ENCODE data around the gene GRIA2. TPM values are rescaled to one million over a fixed set of nuclear protein-coding genes. Genes with fewer than 3 reads are reported as not detected.

Gene GRIA2
- total RNA-seq, 1 experiment from 2014 or later = 0.32 TPM

GRCh38 chr4:157291071-157291470 is 70.5 kb downstream of the GRIA2 start:
- no peaks in the 10 kb centered on the region for H3K9me3 ChIP-seq (ENCODE audit: low read depth, low read length, poor library complexity, severe bottlenecking)
- intact Hi-C loops (cut with micrococcal nuclease; ENCODE audit: unreplicated experiment) = no loop called here
- CTCF ChIA-PET = interaction anchor here (1.1 kb wide), 1 partner anchor 688 kb away, joined by 3 read pairs; no protein-coding TSS in a partner anchor
- POLR2A ChIA-PET (ENCODE audit: low non-redundant PET) = no interaction called here
- H3K27ac ChIP-seq (ENCODE audit: low read depth, low read length, poor library complexity, severe bottlenecking) = no peak overlapping the region
- TF ChIP-seq CTCF (conservative IDR thresholded peaks at IDR 0.05; ENCODE audit: low read depth, low read length) (no peak), EZH2 (IDR thresholded peaks at IDR 0.05; ENCODE audit: borderline replicate concordance, low read depth, low read length, poor library complexity, severe bottlenecking) (no peak)
- no peak overlapping the region for H3K4me3 ChIP-seq (ENCODE audit: low read depth, low read length, poor library complexity, severe bottlenecking)
- no peaks in the 10 kb centered on the region for H3K36me3 ChIP-seq (ENCODE audit: insufficient read depth, low read length, poor library complexity, severe bottlenecking)
- H3K4me1 ChIP-seq (ENCODE audit: insufficient read depth, low read length, poor library complexity, severe bottlenecking) = peaks cover 3% of the 10 kb centered on the region
- peak; percentile 5 for DNase-seq (ENCODE audit: low spot score)
- H3K27me3 ChIP-seq (replicated peaks; ENCODE audit: insufficient read depth, low read depth, low read length, poor library complexity) = no peaks in the 10 kb centered on the region
- BruUV-seq (replicated peaks) = no TSS peak

GRCh38 chr4:157293673-157294072 is 73.1 kb downstream of the GRIA2 start:
- Histone ChIP-seq H3K9me3 (ENCODE audit: low read depth, low read length, poor library complexity, severe bottlenecking) (no peaks in the 10 kb centered on the region), H3K4me3 (ENCODE audit: low read depth, low read length, poor library complexity, severe bottlenecking) (no peak overlapping the region), H3K4me1 (ENCODE audit: insufficient read depth, low read length, poor library complexity, severe bottlenecking) (peaks cover 3% of the 10 kb centered on the region), H3K27ac (ENCODE audit: low read depth, low read length, poor library complexity, severe bottlenecking) (no peak overlapping the region), H3K36me3 (ENCODE audit: insufficient read depth, low read length, poor library complexity, severe bottlenecking) (no peaks in the 10 kb centered on the region), H3K27me3 (replicated peaks; ENCODE audit: insufficient read depth, low read depth, low read length, poor library complexity) (no peaks in the 10 kb centered on the region)
- DNase-seq (ENCODE audit: low spot score) = peak; percentile 35
- intact Hi-C loops (cut with micrococcal nuclease; ENCODE audit: unreplicated experiment) = no loop called here
- BruUV-seq (replicated peaks) = no TSS peak
- ChIA-PET CTCF (no interaction called here), POLR2A (ENCODE audit: low non-redundant PET) (no interaction called here)
- no peak for TF ChIP-seq CTCF (conservative IDR thresholded peaks at IDR 0.05; ENCODE audit: low read depth, low read length)
- no peak for TF ChIP-seq EZH2 (IDR thresholded peaks at IDR 0.05; ENCODE audit: borderline replicate concordance, low read depth, low read length, poor library complexity, severe bottlenecking)

GRCh38 chr4:157294575-157294974 is 74.0 kb downstream of the GRIA2 start:
- H3K4me3 ChIP-seq (ENCODE audit: low read depth, low read length, poor library complexity, severe bottlenecking) = no peak overlapping the region
- ChIA-PET CTCF (no interaction called here), POLR2A (ENCODE audit: low non-redundant PET) (no interaction called here)
- no peaks in the 10 kb centered on the region for H3K36me3 ChIP-seq (ENCODE audit: insufficient read depth, low read length, poor library complexity, severe bottlenecking)
- H3K4me1 ChIP-seq (ENCODE audit: insufficient read depth, low read length, poor library complexity, severe bottlenecking) = peaks cover 3% of the 10 kb centered on the region
- TF ChIP-seq EZH2 (IDR thresholded peaks at IDR 0.05; ENCODE audit: borderline replicate concordance, low read depth, low read length, poor library complexity, severe bottlenecking) = no peak
- TF ChIP-seq CTCF (conservative IDR thresholded peaks at IDR 0.05; ENCODE audit: low read depth, low read length) = no peak
- H3K27me3 ChIP-seq (replicated peaks; ENCODE audit: insufficient read depth, low read depth, low read length, poor library complexity) = no peaks in the 10 kb centered on the region
- intact Hi-C loops (cut with micrococcal nuclease; ENCODE audit: unreplicated experiment) = no loop called here
- no TSS peak for BruUV-seq (replicated peaks)
- no peaks in the 10 kb centered on the region for H3K9me3 ChIP-seq (ENCODE audit: low read depth, low read length, poor library complexity, severe bottlenecking)
- no peak overlapping the region for H3K27ac ChIP-seq (ENCODE audit: low read depth, low read length, poor library complexity, severe bottlenecking)
- DNase-seq (ENCODE audit: low spot score) = no peak
